Activated T-cell treated with anti-CD3 and anti-CD28 coated beads, Interleukin-2, amount 50 U/mL, for 48 hours (primary cell): ENCODE data around the gene IL4.
"Not testable (repeated sequence)": the region's sequence is repeated elsewhere in the genome, so short reads cannot be mapped to it uniquely, and the experiment has no call there.

ENCODE experiments used
- DNase-seq, 2 experiments: peaks; one replicate each; pipeline ENCODE4 v3.0.0-alpha.2; 2020

The IL4 gene

DNA sequence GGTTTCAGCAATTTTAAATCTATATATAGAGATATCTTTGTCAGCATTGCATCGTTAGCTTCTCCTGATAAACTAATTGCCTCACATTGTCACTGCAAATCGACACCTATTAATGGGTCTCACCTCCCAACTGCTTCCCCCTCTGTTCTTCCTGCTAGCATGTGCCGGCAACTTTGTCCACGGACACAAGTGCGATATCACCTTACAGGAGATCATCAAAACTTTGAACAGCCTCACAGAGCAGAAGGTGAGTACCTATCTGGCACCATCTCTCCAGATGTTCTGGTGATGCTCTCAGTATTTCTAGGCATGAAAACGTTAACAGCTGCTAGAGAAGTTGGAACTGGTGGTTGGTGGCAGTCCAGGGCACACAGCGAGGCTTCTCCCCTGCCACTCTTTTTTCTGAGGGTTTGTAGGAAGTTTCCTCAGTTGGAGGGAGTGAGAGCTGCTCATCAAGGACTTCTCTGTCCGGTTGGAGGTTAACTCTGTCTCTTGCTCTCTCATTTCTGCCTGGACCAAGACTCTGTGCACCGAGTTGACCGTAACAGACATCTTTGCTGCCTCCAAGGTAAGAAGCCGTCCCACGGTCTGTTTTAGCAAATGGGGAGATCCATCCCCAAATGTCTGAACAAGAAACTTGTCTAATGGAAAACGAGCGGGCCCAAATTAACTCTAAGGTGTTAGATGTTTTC is at the start of gene IL4:
Gene IL4, plus strand, starts transcription at position 51 of the 692 bp plus-strand sequence. Its CDS starts 62 bp downstream, at position 113.
- no peak for DNase-seq

DNA sequence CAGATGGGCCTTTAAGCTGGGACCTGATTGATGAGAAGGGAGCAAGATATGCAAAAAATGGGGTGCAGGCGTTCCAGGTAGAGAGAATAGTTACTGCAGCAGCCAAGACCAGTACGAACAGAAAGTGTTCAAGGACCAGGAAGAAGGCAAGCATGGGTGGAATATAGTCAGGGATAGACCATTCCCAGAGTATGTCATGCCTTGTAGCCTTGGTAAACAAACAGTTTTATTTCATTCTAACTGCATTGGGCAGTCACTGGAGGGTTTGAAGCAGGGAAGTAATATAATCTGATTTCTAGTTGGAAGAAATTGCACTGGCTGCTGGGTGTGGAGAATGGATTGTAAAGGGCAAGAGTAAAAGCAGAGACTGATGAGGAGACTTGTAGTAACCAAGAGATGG is 46.3 kb upstream of the IL4 start:
- DNase-seq = no peak

DNA sequence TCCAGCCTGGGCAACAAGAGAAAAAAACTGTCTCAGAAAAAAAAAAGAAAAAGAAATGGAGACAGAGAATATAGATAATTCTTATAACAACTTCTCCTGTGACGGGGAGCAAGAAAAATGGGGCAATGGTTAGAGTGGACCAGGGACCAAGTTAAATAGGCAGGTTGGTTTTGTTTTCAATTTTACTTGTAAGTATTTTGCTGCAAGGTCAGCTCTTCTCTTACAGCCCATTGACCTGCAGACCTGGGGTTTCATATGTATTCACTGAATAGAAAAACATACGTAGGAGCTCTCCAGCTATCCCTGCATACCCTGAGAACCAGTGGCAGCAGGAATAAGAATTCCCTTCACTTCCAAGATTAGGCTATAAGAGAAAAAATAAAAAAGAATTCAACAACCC is 45.0 kb upstream of the IL4 start:
- DNase-seq = no peak

DNA sequence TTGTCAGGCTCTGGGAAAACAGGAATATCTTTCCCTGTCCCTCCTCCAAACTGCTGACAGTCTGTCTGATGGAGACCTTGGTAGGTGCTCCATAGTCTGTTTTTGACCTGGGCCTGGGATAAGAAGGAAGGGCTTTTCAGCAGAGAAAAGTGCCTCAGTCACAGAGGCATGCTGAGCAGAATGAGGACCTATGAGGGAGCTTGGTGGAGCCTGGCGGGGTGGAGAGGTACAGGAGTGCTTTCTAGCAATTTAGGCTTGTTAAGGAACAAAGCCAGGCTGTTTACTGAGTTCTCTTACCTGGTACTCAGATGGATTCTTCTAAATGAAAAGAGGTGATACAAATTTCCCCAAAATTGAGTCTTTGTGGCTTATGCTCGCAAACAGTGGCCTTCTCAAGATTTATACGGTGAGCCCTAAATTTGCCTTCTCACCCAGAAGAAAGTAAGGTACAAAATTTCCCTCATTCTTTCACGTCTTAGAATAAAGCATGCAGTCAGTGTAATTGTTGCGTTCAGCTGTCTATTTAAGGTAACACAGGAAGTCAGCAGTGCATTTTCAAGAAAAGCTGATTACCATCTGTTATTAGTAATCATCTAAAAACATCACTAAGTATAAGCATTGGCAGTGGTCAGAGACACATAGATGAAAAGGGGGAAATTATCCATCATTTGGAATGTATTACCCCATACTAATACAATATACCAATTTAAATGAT is 44.4 kb upstream of the IL4 start:
- DNase-seq = no peak

DNA sequence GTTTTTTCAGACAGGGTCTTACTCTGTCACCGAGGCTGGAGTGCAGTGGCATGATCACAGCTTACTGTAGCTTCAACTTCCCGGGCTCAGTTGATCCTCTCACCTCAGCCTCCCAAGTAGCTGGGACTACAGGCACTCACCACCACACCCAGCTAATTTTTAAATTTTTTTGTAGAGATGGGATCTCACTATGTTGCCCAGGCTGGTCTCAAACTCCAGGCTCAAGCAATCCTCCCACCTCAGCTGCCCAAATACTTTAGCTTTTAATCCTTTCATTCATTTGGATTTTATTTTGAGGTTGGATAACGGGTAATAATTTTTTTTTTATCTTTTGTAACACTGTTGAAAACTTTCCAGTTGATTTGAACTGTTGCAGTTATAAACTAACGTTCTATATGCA is 40.2 kb upstream of the IL4 start:
- DNase-seq = not testable (repeated sequence)

DNA sequence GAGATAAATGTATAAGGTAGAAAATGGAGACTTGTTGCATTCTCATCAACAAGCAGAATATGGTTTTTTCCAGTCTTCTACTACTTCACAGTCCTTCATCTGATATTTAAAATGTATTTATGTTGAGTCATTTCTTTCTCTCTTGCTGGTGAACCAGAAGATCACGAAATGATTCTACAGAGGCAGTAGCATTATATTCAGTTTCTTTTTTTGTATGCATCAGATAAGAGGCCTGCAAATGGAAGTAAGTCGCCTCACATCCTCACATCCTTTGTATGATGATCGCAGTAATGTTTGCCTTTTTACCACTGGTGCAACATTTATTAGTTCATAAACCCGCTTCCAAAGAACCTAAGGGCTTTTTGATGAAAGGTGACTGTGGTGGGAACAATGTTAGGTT is 37.9 kb upstream of the IL4 start:
- no peak for DNase-seq

DNA sequence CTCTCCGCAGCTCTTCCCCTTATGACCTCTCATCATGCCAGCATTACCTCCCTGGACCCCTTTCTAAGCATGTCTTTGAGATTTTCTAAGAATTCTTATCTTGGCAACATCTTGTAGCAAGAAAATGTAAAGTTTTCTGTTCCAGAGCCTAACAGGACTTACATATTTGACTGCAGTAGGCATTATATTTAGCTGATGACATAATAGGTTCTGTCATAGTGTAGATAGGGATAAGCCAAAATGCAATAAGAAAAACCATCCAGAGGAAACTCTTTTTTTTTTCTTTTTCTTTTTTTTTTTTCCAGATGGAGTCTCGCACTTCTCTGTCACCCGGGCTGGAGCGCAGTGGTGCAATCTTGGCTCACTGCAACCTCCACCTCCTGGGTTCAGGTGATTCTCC is 36.5 kb upstream of the IL4 start:
- no peak for DNase-seq

DNA sequence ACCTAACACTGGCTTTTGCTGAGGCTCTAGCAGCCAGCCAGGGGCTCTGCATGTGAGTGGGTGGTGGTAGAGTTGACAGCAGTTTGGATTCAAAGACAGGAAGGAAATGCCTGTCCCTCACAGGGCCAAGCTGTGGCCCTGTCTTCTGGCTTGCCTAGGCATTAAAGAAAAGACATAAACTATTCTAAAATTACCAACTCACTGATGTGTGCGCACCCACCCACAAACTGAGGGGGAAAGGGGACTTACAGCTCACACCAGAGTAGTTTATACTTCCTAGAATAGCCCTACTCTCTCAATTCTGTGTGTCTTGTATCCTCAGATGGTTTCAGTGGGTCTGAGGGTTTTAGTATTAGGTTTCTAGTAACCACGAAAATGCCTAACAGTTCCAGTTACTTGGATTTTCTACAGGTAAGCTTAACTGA is 34.1 kb upstream of the IL4 start:
- peak; percentile 53 to 55 for DNase-seq

DNA sequence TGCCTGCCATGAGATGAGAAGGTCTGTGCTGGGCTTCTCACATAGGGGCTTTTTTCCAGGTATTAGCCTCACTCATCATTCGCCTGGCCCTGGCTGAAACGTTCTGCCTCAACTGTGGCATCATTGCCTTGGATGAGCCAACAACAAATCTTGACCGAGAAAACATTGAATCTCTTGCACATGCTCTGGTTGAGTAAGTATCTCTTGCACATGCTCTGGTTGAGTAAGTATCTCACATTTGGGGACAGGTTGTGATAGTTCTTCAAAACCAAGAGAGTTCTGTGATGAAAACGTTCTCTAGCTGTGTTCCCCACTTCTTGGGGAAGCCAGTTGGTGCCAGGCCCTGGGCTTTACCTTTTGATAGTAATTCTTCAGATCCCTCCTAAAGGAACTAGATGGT is 33.2 kb upstream of the IL4 start:
- DNase-seq = peak in 1 of 2 experiments; percentile 45

DNA sequence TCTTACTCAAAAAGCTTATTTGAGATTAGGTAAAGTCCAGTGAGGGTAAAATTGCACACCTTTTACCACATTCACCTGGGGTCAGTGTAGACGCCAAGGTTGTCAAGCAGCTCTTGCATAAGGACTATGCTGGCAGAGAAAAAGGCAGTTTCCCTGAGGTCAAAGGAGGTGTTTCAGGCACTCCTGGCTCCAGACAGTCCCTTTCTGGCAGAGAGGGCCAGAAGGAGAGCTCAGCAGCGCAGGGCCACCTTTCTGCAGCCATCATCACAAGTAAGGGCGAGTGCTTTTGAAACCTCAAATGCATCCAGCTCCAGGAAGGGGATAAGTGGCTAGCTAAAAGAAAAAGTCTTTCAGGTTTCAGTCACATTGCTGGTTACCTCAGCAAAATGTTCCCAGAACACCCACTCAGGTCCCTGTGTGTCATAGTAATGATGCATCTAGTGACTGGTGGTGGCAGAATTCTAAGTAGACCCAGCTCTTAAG is 32.5 kb upstream of the IL4 start:
- peak; percentile 59 to 63 for DNase-seq

DNA sequence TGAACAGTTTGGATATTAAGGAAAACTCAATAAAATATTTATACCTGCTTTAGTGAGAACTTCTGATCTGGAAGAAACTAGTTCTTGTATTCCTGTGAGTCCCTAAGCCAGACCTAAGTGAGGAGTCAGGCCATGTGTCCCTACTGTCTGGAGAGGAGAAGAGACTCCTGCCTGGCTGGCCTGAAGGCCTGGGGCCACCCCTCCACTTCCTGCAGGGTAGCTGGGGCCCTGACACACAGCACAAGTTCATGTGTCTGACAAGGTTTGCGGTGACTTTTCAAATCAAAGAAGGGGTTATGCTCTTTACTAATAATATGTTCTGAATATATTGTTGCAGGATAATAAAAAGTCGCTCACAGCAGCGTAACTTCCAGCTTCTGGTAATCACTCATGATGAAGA is 31.9 kb upstream of the IL4 start:
- peak in 1 of 2 experiments; percentile 53 for DNase-seq

DNA sequence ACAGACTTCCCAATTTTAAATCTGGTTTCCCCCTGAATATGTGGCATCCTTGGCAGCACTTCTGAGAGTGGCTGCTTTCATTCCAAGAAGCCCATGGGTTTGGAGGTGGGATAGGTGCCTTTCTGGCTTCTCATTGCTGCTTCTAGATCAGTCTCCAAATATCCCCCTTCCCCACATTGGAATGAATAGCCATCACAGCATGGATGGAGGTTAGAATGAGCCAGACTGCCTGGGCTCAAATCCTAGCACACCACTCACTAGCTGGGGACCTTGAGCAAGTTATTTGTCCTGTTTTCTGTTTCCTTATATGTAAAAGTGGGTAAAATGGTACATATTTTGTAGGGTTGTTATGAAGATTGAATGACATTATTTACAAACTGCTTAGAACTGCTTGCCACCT is 29.6 kb upstream of the IL4 start:
- DNase-seq = no peak

DNA sequence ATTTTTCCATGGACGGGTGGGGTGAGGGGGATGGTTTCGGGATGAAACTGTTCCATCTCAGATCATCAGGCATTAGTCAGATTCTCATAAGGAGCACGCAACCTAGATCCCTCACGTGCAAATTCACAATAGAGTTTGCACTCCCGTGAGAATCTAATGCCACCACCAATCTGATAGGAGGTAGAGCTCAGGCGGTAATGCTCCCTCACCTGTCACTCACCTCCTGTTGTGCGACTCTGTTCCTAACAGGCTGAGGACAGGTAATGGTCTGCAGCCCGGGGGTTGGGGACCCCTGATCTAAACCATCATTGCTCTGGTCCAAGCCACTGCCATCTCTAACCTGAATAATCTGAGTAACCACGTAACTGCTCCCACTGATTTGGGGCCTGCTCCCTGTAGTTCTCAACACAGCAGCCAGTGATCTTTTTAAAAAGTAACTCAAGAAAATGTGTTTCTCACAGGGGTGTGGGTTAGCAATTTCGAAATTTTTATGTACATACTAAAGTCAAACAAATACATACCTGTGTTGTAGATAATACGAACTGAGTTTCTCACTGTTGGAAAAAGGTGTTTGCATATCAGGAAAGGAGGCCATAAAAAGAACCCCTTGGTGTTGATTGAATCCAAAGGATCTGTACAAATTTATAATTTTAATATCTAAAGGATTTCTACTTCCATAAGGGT is 27.1 kb upstream of the IL4 start:
- DNase-seq = no peak

DNA sequence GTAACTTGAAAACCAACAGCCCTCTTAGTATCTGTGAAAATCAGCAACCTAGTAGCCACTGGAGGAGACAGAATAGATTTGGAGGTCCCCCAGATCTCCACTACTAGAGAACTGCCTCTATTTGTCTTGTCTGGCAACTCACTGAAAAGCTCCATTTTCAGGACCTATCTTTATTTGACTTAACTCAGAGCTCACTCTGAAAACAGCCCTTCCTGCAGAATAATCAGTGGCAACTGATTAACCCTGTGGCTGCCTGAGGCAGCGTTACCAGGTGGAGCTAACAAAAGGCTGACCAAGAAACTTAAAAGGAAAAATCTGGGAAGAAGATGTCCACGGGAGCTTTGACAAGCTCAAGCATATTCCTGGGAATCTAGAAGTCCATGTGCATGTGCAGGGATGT is 26.3 kb upstream of the IL4 start:
- no peak for DNase-seq

DNA sequence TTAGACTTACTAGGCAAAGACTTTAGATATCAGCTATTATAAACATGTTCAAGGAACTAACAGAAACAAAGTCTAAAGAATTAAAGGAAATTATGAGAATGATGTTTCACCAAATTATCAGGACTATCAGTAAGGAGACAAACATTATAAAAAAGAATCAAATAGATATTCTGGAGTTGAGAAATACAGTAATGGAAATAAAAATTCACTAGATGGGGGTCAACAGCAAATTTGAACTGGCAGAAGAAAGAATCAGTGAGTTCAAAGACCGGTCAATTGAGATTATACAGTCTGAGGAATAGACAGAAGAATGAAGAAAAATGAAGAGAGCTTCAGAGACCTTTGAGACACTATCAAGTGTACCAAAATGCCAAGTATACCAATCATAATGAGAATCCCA is 25.4 kb upstream of the IL4 start:
- no peak for DNase-seq

DNA sequence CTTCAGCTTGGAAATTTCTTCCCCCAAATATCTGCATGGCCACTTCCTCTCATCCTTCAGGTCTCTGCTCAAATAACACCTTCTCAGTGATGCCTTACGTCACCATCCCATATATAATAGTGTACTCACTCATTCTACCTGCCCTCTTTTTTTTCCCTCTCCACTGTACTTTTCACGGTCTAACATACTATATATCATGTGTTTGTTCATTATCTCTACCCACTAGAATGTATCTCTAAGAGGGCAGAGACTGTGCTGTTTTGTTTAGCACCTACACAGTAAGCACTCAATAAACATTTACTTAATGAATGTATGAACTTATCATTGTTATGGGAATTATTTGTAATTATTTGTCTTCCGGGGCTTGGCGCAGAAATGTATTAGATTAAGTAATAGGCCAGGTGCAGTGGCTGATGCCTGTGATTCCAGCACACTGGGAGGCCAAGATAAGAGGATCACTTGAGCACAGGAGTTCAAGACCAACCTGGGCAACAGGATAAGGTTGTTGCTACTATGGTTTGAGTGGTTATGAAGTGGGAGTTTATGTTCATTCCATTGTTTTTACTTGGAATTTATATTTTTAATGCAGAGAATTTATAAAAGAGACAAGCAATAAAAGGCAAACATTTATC is 21.8 kb upstream of the IL4 start:
- no peak for DNase-seq

DNA sequence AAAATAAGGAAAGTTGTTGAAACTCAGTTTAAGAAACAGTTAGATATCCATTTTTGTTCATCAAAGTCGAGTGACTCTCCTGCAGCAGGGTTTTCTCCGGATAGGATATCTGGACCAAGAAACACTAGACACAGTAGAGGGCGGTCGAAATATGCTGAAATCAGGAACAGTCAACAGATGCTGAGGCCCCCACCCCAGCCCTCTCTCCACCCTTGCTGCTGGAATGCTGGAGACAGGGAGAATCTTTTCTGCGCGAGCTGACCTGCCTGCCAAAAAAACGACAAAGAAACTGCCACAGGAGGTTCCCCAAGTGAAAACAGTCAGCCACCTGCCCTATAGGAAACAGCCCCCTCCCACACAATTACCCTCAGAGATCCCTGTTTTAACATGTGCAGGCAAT is 20.1 kb upstream of the IL4 start:
- DNase-seq = no peak

DNA sequence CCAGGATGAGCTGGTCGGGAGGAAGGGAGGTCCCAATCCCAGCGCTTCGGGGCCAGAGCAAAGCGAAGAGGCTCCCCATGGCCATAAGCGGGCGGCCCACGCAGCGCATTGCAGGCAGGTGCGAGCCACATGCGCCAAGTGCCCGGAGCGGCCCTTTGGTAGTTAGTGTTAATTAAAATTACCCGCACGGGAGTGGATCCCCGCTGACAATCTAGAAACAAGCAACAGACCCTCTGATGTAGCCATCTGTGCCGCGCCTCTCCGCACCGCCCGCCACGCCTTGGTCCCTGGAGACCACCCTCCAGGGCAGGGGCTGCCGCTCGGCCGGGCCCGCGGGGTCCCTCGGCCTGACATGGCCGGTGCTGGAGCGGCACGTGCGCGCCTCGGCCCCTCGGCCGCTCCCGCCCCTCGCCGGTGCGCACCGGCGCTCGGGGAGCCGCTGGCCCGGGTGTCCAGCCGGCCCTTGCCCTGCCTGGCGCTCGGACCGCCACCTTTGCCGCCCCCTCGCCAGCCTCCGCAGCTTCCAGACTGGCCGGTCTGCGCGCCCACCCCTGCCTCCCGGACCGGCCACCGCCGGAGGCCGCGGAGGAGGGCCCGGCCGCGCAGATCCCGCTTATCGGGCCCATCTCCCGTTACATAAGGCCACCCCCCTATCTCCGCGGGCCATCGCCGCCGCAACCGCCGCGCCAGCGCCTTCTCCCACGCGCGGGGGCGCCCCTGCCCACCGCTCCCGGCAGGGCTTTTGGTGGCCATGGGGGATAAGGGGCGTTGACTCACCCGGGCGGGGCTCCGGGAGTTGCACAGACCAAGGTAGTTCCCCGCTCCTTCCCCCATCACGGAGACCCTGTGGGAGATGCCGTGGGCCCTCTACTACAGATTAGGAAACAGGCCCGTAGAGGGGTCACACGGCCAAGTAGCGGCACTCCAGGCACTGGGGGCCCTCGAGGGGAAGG is 17.7 kb upstream of the IL4 start:
- DNase-seq = peak; percentile 58 to 67

DNA sequence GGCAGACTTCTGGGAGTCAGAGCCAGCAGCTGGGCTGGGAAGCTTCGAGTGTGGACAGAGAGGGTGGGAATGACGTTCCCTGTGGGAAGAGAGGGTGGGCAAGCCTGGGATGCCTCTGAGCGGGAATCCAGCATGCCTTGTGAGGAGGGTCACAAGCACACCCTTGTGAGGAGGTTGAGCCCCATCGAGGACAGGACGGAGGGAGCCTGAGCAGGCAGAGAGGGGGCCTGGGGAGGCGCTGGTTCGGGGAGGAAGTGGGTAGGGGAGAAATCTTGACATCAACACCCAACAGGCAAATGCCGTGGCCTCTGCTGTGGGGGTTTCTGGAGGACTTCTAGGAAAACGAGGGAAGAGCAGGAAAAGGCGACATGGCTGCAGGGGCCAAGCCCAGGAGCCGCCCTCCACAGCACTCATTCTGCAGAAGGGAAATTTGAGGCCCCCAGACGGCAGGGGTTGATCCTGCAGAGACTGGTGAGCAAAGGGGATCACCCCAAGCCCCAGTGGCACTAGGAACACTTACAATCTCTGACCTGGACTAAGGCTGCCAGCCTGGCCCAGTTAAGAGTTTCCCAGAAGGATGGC is 16.9 kb upstream of the IL4 start:
- DNase-seq = peak in 1 of 2 experiments; percentile 41

DNA sequence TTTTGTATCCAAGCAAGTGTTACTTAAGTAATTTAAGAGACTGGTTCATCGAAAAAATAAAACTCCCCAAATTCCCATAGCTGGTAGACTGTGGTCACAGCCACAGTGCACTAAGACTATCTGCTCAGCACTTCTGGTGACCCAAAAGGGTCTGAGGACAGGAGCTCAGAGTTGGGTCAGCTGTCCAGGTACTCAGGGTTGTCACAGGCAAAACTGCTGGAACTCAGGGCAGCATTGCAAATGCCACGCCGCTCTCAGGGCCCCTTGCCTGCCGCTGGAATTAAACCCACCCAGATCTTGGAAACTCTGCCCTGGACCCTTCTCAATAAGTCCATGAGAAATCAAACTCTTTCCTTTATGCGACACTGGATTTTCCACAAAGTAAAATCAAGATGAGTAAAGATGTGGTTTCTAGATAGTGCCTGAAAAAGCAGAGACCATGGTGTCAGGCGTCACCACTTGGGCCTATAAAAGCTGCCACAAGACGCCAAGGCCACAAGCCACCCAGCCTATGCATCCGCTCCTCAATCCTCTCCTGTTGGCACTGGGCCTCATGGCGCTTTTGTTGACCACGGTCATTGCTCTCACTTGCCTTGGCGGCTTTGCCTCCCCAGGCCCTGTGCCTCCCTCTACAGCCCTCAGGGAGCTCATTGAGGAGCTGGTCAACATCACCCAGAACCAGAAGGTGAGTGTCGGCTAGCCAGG is 16.0 kb upstream of the IL4 start, which contains the start of gene IL13:
Gene IL13, plus strand, starts transcription at position 498 of the 705 bp plus-strand sequence. Its CDS starts 14 bp downstream, at position 512.
- peak in 1 of 2 experiments; percentile 49 for DNase-seq
